Fibroblast of pulmonary artery (primary cell): Measurements from ENCODE around the gene ASTN2.

Experiments
- DNase-seq: peaks from one replicate; pipeline ENCODE4 v3.0.0-alpha.2; 2010; ENCODE audit warnings: low read depth
- H3K4me3 ChIP-seq: replicated peaks from 2 replicates; pipeline ENCODE4 v1.5.1; 2011; ENCODE audit warnings: low read depth, mild to moderate bottlenecking, control low read depth, low read length, moderate library complexity
- TF ChIP-seq, protein P1 (sequence below): IDR thresholded peaks from 2 replicates; pipeline ENCODE4 v1.5.1; 2011; ENCODE audit warnings: mild to moderate bottlenecking, control low read depth, low read length, inconsistent platforms; ENCODE audit errors: missing control alignments

ASTN2 gene

DNA sequence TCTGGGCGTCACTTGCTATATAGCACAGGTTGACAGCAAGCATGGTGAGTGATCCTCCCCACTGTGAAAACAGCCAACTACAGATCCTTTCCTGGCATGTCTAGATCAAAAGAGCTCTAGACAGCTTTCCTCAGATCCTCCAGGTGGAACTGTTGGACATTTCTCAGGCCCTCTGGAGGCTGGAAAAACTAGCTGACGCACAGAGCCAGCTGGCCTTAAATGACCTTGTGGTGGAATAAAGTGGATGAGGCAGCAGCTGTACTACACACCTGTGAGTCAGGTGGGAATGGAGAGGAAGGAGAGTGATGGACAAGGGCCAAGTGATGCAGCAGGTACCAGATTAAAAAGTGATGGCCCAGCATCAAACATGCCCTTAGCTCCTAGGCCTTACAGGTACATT, 555.1 kb downstream of the ASTN2 start:
- H3K4me3 ChIP-seq: no peak overlapping the region
- TF ChIP-seq, protein P1, sequence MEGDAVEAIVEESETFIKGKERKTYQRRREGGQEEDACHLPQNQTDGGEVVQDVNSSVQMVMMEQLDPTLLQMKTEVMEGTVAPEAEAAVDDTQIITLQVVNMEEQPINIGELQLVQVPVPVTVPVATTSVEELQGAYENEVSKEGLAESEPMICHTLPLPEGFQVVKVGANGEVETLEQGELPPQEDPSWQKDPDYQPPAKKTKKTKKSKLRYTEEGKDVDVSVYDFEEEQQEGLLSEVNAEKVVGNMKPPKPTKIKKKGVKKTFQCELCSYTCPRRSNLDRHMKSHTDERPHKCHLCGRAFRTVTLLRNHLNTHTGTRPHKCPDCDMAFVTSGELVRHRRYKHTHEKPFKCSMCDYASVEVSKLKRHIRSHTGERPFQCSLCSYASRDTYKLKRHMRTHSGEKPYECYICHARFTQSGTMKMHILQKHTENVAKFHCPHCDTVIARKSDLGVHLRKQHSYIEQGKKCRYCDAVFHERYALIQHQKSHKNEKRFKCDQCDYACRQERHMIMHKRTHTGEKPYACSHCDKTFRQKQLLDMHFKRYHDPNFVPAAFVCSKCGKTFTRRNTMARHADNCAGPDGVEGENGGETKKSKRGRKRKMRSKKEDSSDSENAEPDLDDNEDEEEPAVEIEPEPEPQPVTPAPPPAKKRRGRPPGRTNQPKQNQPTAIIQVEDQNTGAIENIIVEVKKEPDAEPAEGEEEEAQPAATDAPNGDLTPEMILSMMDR: no peak
- DNase-seq: no peak

DNA sequence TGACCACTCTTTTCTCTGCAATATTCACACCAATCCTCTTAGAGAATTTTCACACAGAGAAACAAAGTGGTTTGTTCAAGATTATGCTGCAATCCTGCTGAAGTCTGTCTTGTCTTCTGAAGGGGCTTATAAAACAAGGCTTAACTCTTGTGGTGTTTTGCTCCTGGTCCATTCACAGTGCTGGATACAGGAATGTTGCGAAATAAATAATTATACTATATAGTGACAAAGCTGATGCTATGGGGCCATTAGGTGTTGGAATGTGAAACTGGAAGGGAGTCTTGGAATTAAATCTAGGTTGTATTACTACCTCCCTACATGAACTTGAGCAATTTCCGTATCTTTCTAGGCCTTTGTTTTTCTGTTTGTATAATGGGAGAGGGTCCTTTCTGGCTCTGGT, 557.5 kb downstream of the ASTN2 start:
- TF ChIP-seq, protein P1: no peak
- DNase-seq: no peak

DNA sequence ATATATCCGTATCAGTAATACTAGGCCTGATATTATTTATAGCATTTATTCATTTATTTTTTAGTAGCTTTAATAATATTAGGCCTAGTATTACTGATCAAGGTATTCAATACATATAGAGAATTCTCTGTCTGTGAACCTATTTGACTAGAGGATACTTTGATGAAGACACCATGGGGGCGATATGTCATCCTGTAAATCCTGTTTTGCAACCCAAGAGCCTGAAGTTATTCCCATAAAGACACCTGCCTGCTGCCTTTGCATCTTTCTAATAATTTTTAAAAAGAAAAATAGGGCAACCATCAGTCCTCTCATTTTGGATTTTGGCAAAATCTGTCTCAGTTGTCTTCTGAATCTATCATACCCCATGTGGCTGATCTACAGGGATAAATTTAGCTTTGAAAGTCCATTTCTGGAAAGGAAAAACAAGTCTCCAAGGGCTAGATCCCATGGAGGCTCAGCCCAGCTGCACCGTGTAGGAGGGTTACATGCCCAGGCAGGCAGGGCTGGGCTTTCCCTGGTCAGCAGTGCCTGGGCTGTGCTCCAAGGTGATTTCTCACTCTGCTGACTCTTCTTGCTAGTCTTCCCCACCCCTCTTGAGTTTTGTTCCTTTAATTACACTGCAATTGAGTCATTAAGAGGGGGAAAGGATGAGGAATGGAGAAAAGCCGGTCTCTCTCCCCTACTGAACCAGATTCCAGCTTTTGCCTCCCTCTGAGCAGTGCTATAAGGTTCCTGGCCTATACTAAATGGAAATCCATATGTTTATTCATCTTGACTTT, 558.8 kb downstream of the ASTN2 start:
- H3K4me3 ChIP-seq: no peak overlapping the region
- no peak for DNase-seq
- TF ChIP-seq, protein P1: no peak

More for the DNA sequence above, 557.5 kb downstream of the ASTN2 start:
- no peak overlapping the region for H3K4me3 ChIP-seq

DNA sequence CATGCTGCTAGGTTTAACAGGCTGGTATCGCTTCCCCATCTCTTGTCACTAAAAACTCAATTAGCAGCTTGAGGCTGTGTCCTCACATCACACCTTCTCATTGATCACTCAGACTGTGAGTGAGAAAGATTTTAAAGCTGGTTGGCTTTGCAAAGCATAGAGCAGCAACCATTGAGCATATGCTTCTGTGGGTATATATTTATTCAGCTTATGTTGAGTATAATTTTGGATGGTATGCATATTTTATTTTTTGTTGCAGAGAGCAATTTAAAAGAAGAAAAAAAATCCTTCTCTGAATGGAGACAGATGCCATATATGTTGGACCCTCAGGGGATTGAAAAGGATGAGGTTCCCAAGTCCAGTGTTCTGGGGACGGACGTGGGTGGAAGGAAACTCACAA, 565.1 kb downstream of the ASTN2 start:
- TF ChIP-seq, protein P1: no peak
- DNase-seq: no peak
- no peak overlapping the region for H3K4me3 ChIP-seq

DNA sequence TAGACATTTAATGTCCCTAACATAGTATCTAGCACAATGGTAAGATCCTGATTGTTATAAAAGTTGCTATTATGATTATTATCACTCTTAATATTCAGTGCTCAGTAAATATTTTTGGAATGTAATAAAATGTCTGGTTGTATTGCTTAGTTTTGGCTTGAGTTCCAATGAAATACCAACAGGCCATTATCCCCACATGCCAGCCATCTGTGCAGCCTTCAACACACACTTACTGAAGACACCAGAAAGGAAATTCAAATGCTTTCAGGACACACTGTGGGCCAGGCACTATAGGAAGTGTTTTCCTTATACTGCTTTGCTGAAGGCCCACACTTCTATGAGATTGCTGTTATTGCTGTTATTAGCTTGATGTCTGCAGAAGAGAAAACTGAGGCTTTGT, 570.2 kb downstream of the ASTN2 start:
- H3K4me3 ChIP-seq: no peak overlapping the region
- DNase-seq: no peak
- TF ChIP-seq, protein P1: no peak

DNA sequence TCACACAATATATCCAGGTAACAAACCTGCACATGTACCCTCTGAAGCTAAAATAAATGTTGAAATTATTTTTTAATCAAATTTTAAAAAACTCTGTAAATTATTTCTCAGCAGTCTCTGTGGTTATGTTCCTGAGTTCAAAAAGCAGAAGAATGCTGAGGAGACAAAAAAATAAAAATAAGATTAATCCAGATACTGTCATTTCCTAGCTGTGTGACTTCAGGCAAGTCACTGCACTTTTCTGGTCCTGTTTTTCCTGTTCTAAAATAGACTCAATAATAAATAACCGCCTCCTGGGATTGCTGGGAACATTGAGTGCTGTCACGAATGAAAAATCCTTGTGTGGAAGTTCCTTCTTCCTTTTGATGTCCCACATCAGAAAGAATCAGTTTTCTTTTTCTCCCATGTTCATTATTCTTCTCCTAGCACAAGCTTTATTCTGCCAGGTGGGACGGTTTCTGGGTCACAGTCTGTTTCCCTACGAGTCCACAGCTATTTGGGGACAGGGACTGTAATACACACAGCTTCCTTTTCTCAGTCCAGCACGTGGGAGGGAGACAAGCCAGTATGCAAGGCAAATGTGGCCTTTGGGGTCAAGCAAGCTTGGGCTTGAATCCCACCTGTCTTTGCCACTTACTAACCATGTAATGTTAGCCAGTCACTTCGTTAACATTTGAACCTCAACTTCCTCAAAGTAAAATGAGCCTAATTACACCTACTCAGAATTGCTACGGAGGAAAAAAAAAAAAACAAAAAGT, 570.8 kb downstream of the ASTN2 start:
- TF ChIP-seq, protein P1: no peak
- no peak for DNase-seq

More for the DNA sequence above, 570.8 kb downstream of the ASTN2 start:
- no peak overlapping the region for H3K4me3 ChIP-seq
